Posterior cingulate gyrus (tissue), 11 donors: ENCODE data around the gene MACROD2.
"Not testable (repeated sequence)": the region's sequence is repeated elsewhere in the genome, so short reads cannot be mapped to it uniquely, and the experiment has no call there.

ENCODE experiments used
- DNase-seq, 10 donors: peaks; one replicate each; pipeline versions ENCODE4 v3.0.0 to v3.0.0-alpha.2; 2020 to 2021; ENCODE audit warnings: mixed read lengths in 3 of 10
- intact Hi-C: fragments of 100-400 bp; cut with DNase I; formaldehyde crosslinking; loops from one replicate; pipeline ENCODE4 v1.15.1; 2023

The MACROD2 gene

DNA sequence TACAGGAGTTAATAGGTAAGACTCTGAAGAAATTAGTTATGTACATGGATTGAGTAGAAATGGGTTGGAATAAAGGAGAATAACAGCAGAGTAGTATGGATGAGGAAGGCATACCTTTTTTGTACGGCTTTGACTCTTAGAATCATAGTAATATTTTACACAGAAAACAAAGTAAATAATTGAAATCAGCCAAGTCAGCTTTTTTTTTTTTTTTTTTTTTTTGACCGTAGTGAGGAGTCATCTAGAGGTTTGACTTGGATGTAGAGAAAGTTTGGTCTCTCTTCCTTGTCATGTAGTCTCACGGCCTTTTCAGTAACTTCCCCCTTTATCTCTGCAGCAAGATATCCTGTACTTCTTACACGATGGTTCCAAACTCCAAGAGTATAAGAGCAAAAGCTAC, 183.2 kb downstream of the MACROD2 start:
- intact Hi-C loops, result no loop called here

DNA sequence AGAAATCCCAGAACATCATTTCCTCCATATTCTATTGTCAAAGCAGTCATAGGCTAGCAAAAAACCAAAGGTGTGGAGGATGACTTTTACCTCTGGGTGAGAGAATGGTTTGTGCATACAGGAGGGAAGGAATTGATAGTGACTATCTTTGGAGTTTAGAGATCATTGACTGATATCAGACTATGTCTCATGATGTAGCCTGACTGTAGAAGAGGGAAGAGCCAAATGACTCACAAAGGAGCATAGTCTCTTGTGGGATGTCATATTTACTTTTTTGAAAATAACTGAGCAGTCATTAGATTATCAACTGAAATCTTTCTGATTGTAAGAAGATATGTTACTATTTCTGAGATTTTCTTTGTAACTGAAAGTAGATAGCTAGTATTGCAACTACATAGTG, 183.6 kb downstream of the MACROD2 start:
- DNase-seq, result no peak
- intact Hi-C loops, result no loop called here

More for the DNA sequence above, 183.2 kb downstream of the MACROD2 start:
- no peak for DNase-seq

DNA sequence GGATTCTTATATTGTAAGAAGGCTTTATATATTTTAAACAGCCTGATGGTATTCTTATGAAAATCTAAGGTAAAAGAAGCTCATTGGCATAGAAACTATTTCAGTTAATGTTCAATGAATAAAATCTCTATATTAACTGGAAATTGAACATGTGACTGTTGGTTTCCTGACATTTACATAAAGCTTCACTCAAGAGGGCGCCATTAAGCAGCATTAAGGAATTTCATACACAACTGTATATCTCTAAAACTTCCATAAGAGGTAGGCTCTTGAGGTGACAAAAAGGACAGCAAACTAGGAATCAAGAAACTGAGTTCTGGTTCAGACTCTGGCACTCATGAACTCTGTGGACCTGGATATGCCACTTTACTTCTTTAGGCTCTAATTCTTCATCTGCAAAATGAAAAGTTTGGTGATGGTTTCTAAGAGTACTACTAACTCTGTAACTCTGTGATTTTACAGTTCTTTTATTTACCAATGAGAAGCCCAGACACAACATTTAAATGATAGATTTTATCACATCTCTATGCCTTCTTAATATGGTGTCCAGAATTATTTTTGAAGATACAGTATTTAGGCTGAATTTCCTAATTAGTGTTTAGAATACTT, 194.6 kb downstream of the MACROD2 start:
- intact Hi-C loops, result no loop called here
- DNase-seq, result no peak

DNA sequence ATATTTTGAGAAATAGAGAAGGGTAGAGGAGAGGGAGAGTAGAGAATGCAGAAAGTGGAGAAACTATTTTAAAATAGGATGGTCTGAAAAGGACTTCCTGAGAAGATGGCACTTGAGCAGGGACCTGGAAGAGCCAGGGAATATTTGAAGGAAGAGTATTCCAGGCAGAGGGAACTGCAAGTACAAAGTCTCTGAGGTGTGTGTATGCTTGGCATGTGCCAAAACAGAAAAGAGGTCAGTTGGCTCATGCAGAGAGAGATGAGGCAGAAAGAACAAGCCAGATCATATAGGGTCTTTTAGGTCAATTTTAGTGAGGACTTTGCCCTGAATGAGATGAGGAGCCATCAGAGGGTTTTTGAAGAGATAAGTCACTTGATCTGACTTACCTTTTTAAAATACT, 196.2 kb downstream of the MACROD2 start:
- DNase-seq, result no peak
- intact Hi-C loops, result no loop called here

DNA sequence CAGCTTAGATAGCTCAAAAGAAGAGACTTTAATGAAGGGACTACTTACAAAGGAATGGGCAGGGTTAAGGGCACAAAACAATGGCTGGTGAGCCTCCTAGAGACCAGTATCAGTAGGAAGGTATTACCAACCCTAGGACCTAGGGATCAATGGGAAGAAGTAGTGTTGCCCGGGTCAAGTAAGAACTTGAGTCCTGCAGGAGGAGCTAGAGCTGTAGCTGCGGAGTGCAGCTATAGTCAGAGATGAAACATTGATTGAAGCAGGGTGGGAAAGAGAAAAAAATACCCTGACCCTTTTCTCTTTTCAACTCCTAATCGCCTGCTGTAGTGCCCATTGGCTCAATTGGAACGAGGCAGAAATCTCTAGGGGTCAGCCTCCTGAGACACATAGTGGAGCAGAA, 198.1 kb downstream of the MACROD2 start:
- DNase-seq, result no peak
- intact Hi-C loops, result no loop called here

- intact Hi-C loops, result no loop called here
- no peak for DNase-seq
Observed at GRCh38 chr20:14193885-14194284, 198.6 kb downstream of the MACROD2 start.

DNA sequence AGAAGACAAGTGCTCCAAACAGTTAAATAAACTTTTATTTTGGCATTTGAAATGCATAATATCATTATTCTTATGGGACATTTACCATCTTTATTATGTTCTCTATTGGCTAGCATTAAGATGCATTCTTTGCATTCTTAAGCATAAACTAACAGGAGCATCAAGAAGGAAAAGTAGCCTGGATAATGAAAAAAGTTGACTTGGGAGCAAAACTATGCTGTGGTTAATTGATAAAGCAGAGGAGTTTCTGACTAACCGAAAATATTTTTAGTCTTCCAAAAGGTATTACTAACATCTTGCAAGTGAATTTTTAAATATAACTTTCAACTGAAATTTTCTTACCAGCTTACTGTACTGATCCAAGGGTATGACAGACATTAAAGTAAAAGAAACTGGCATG, 201.8 kb downstream of the MACROD2 start:
- no peak for DNase-seq
- intact Hi-C loops, result no loop called here

DNA sequence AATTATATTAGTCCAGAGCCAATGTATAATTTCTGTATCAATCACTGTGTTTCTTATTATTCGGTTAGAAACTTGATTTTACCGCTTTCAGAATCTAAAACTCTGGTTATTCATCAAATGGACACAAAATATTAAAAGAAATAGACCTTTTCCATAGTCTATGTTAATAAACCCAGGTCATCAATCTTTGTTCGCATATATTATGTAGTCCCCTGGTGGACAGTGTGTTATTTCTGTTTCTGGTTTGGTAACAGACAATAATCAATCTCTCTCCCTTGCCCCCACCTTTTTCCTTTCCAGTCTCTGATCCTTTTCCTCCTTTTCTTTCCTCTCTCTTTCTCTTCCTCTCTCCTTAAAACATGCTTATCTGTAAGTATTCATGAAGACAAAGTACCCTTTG, 203.1 kb downstream of the MACROD2 start:
- DNase-seq, result no peak
- intact Hi-C loops, result no loop called here

GRCh38 chr20:14199111-14199510, 203.8 kb downstream of the MACROD2 start:
- peak in 1 of 10 donors; percentile 14 for DNase-seq
- intact Hi-C loops, result no loop called here

DNA sequence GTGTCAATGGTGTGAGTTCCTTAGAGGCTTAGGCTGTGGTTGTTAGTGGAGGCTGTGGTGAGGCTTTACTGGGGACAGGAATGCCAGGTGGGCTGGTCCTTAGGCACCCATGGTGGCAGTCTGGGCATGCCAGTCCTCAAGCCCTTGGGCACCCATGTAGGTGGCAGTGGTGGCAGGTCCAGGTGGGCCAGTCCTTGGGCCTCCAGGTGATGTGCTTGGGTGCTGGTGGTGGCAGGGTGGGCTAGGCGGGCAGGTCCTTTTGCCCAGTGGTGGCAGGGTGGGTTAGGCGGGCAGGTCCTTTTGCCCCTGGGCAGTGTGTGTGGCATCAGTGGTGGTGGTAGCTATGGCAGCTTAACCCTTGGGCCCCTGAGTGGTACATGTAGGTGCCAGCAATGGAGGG, 208.3 kb downstream of the MACROD2 start:
- intact Hi-C loops, result no loop called here

GRCh38 chr20:14207591-14207990, 212.3 kb downstream of the MACROD2 start:
- intact Hi-C loops, result no loop called here
- no peak for DNase-seq

More for the DNA sequence above, 208.3 kb downstream of the MACROD2 start:
- peak in 2 of 10 donors; percentile 35 to 66 for DNase-seq

DNA sequence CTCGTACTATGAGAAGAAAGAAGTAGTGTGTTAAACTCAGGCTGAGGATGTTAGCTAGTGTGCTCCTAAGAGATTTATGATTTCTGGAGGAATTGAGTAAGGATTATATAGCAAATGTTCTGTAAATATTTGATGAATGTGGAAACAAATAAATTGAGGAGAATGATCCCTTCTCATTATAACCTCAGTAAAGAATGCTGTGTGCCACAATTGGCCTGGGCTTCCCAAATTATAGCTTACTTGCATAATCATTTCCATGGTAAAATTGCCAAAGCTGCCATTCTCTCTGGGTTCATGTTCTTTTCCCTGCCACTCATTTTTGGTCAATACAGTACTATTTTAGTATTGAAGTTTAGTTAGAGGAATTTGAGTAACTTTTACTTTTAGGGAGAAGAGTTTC, 213.6 kb downstream of the MACROD2 start:
- DNase-seq, result no peak
- intact Hi-C loops, result no loop called here

DNA sequence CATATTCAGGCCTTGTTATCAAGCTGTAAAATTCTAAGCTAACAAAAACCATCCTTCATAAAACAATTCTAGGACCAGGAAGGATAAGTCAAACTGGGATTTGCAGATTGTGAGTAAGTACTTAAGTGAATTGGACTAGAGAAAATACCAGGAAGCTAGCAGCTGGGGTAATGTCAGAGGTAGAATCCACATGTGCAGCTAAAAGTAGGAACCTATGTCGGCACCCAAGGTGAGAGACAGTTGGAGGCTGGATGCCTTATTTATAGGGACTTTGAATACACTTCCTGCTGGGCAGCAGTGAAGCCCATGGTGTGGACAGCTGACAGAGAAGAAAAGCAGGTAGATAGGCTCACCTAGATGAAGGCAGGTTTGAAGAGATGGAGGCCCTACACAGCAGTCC, 214.8 kb downstream of the MACROD2 start:
- intact Hi-C loops, result no loop called here
- no peak for DNase-seq

GRCh38 chr20:14214046-14214445, 218.7 kb downstream of the MACROD2 start:
- DNase-seq, result no peak
- intact Hi-C loops, result no loop called here

GRCh38 chr20:14215880-14216279, 220.6 kb downstream of the MACROD2 start:
- DNase-seq, intact Hi-C loops: not testable (repeated sequence)

DNA sequence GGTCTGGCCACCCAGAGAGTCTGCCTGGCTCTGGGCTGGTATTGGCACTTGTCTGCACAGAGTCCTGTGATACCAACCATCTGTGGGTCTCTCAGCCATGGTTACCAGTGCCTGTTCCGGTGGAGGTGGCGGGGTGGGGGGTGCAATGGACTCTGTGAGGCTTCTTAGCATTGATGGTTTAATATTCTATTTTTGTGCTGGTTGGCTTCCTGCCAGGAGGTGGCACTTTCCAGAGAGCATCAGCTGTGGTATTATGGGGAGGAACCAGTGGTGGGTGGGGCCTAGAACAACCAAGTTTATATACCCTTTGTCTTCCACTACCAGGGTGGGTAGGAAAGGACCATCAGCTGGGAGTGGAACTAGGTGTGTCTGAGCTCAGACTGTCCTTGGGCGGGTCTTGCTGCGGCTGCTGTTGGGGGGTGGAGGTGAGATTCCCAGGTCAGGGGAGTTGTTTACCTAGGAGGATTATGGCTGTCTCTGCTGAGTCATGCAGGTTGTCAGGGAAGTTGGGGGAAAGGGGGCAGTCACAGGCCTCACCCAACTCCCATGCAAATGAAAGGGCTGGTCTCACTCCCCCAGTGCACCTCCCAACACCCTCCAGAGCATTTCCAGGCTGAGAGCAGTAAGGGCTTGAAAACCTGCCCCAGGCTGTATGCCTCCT, 224.6 kb downstream of the MACROD2 start:
- no peak for DNase-seq
- intact Hi-C loops, result no loop called here

- intact Hi-C loops, result no loop called here
- DNase-seq, result no peak
Observed at GRCh38 chr20:14220986-14221385, 225.7 kb downstream of the MACROD2 start.

DNA sequence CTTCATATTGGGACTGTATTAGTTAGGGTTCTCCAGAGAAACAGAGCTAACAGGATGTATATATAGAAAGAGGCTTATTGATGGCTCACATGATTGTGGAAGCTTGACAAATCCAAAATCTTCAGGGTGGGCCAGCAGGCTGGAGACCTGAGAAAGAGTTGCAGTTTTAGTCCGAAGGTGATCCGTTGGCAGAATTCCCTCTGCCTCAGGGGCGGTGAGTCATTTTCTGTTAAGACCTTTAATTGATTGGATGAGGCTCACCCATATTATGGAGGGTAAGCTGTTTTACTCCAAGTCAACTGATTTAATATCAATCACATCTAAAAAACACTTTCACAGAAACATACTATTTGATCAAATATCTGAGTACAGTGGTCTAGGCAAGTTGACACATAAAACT, 228.5 kb downstream of the MACROD2 start:
- intact Hi-C loops, result no loop called here
- DNase-seq, result no peak

DNA sequence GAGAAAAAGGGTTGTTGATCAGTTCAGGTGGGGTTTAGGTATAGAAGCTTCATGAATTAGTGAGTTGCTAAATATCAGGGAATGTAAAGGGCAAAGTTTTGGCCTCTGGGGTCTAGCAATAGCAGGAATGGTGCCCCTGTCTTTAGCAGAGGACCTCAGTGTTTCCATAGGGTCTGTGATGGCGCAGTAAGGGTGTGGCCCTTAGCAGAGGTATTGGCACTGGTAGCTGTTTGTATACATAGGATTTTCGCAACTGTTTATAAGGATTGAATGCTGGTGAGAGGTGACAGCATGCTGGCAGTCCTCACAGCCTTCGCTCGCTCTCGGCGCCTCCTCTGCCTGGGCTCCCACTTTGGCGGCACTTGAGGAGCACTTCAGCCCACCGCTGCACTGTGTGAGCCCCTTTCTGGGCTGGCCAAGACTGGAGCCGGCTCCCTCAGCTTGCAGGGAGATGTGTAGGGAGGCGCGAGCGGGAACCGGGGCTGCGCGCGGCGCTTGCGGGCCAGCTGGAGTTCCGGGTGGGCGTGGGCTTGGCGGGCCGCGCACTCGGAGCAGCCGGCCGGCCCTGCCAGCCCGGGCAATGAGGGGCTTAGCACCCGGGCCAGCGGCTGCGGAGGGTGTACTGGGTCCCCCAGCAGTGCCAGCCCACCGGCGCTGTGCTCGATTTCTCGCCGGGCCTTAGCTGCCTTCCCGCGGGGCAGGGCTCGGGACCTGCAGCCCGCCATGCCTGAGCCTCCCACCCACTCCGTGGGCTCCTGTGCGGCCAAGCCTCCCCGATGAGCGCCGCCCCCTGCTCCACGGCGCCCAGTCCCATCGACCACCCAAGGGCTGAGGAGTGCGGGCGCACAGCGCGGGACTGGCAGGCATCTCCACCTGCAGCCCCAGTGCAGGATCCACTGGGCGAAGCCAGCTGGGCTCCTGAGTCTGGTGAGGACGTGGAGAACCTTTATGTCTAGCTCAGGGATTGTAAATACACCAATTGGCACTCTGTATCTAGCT, 231.0 kb downstream of the MACROD2 start:
- intact Hi-C loops, result not testable (repeated sequence)
- DNase-seq, result peak in 4 of 10 donors; percentile 22 to 83 (median 67)

DNA sequence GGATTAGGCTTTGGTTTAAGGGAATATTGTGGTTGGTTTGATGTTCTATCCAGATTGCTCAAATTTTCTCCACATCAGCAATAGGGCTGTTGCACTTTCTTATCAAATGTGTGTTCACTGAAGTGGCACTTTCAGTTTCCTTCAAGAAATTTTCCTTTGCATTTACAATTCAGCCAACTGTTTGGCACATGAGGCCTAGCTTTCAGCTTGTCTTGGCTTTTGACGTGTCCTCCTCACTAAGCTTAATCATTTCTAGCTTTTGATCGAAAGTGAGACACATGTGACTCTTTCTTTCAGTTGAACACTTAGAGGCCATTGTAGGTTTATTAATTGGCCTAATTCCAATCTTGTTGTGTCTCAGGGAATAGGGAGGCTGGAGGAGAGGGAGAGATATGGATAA, 237.3 kb downstream of the MACROD2 start:
- no peak for DNase-seq
- intact Hi-C loops, result no loop called here

DNA sequence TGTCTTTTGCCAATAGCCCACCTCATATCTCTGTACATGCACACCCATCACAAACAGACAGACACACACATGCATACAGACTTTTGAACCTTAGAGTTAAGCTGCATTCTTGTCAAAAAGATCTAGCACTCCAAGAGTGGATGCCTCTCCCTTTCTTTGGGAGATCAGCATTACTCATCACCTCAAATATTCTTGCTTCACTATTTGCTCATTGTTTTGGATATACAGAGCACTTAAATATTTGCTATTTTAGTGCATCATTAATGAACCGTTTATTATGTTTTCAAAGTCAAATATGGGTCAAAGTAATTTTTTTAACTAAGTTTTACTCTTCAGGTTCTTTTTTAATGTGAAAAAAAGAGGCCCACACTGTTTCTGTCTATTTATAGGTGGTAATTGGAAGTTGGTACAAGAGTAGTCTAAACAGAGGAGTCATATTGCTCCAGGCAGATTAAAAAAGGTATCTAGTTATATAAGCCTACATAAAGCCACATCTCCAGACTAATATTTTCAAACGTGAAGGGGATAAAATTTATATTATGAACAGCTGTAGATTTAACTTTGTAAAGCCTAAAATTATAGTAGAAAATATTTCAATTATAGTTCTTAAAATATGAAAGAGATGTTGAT, 239.5 kb downstream of the MACROD2 start:
- intact Hi-C loops, result no loop called here

More for the DNA sequence above, 239.5 kb downstream of the MACROD2 start:
- no peak for DNase-seq
